ENCODE data around the gene INPP5B.
A peak's percentile ranks its signal among the peaks of the same experiment; 100 is the strongest.

Gene INPP5B

GRCh38 chr1:37872692-37873091 lies 74.2 kb downstream of the INPP5B start:
- DNase-seq (ENCODE audit: low read depth): no peak

GRCh38 chr1:37868466-37868865 lies 78.4 kb downstream of the INPP5B start:
- DNase-seq (ENCODE audit: low read depth): no peak

GRCh38 chr1:37867784-37868183 lies 79.1 kb downstream of the INPP5B start:
- no peak for DNase-seq (ENCODE audit: low read depth)

GRCh38 chr1:37866491-37866890 lies 80.4 kb downstream of the INPP5B start:
- DNase-seq (ENCODE audit: low read depth): no peak

GRCh38 chr1:37865348-37866120 lies 81.3 kb downstream of the INPP5B start:
- peak; percentile 9 for DNase-seq (ENCODE audit: low read depth)

GRCh38 chr1:37862330-37862729 lies 84.5 kb downstream of the INPP5B start:
- DNase-seq (ENCODE audit: low read depth): no peak

GRCh38 chr1:37861151-37861550 lies 85.7 kb downstream of the INPP5B start:
- DNase-seq (ENCODE audit: low read depth): no peak

- DNase-seq (ENCODE audit: low read depth): no peak
Observed at GRCh38 chr1:37860346-37860666, 86.5 kb downstream of the INPP5B start.

GRCh38 chr1:37859507-37860345 lies 87.1 kb downstream of the INPP5B start, which contains the start of gene MTF1:
Gene MTF1, minus strand, starts transcription at chr1:37859592. Its CDS starts 1,934 bp downstream, at chr1:37857658.
- peak; percentile 94 for DNase-seq (ENCODE audit: low read depth)

- peak; percentile 3 for DNase-seq (ENCODE audit: low read depth)
Observed at GRCh38 chr1:37858931-37859506, 87.8 kb downstream of the INPP5B start.

GRCh38 chr1:37854406-37854805 lies 92.4 kb downstream of the INPP5B start:
- no peak for DNase-seq (ENCODE audit: low read depth)

GRCh38 chr1:37853157-37853556 lies 93.7 kb downstream of the INPP5B start:
- no peak for DNase-seq (ENCODE audit: low read depth)

- peak; percentile 8 for DNase-seq (ENCODE audit: low read depth)
Observed at GRCh38 chr1:37851782-37852210, 95.1 kb downstream of the INPP5B start.

- no peak for DNase-seq (ENCODE audit: low read depth)
Observed at GRCh38 chr1:37851262-37851661, 95.6 kb downstream of the INPP5B start.

- DNase-seq (ENCODE audit: low read depth): no peak
Observed at GRCh38 chr1:37850352-37850955, 96.4 kb downstream of the INPP5B start.

GRCh38 chr1:37849480-37849879 lies 97.4 kb downstream of the INPP5B start:
- DNase-seq (ENCODE audit: low read depth): no peak

- DNase-seq (ENCODE audit: low read depth): no peak
Observed at GRCh38 chr1:37846647-37847339, 100.1 kb downstream of the INPP5B start.

- DNase-seq (ENCODE audit: low read depth): no peak
Observed at GRCh38 chr1:37845786-37846185, 101.1 kb downstream of the INPP5B start.

- DNase-seq (ENCODE audit: low read depth): no peak
Observed at GRCh38 chr1:37845049-37845646, 101.7 kb downstream of the INPP5B start.

- DNase-seq (ENCODE audit: low read depth): no peak
Observed at GRCh38 chr1:37844536-37844935, 102.3 kb downstream of the INPP5B start.

GRCh38 chr1:37841652-37842051 lies 105.2 kb downstream of the INPP5B start:
- no peak for DNase-seq (ENCODE audit: low read depth)
